Measurements from ENCODE around the gene KCNT2.
A peak's percentile ranks its signal among the peaks of the same experiment; 100 is the strongest.

The KCNT2 gene

DNA sequence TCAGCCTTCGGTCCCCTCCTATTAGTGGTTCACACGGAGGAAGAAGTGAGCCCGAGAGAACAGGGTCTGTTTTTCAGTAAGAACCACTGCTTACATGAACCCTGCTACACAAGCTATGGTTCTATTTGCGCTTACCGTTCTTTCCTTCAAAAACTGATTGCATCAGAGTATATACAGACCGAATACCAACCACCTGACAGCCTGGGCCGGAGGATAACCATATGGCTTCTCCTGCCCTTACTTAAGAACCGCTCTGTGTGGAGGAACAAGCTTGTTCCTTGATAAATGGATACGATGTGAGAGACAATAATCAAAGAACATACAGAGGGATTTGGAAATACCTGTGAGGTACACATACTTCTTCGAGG is 1.1 kb upstream of the KCNT2 start:
- Histone ChIP-seq H2BK120ac (ENCODE audit: low read depth, low read length) (no peak overlapping the region), H3K9ac (ENCODE audit: low read length) (no peak overlapping the region), H3K23ac (ENCODE audit: low read length in 2 of 2) (no peak overlapping the region), H2AK5ac (ENCODE audit: low read length, severe bottlenecking) (no peak overlapping the region), H4K8ac (ENCODE audit: low read length) (peak overlapping the region; percentile 71), H4K91ac (ENCODE audit: low read length) (no peak overlapping the region), H3K18ac (ENCODE audit: low read depth in 1 of 2, low read length in 2 of 2) (peak overlapping the region in 1 of 2 experiments; percentile 30), H3K9me3 (ENCODE audit: control insufficient read depth, low read length) (no peaks in the 10 kb centered on the region), H2BK15ac (ENCODE audit: low read depth, poor library complexity, severe bottlenecking) (no peak overlapping the region), H3K4me3 (ENCODE audit: insufficient read depth in 1 of 2, low read depth in 1 of 2, low read length in 2 of 2) (peak overlapping the region; percentile 68 to 77), H3K27ac (ENCODE audit: low read length, poor library complexity, severe bottlenecking) (peak overlapping the region; percentile 73), H2AFZ (ENCODE audit: low read depth, low read length) (peak overlapping the region; percentile 79), H3K4me2 (ENCODE audit: low read length, poor library complexity, severe bottlenecking) (peak overlapping the region; percentile 64), H3K79me1 (replicated peaks; ENCODE audit: low read length, poor library complexity, severe bottlenecking) (peaks cover 5% of the 10 kb centered on the region), H2BK5ac (ENCODE audit: low read depth, low read length, poor library complexity, severe bottlenecking) (no peak overlapping the region), H3K14ac (ENCODE audit: low read length in 2 of 2) (no peak overlapping the region), H3K36me3 (ENCODE audit: control insufficient read depth in 1 of 2, insufficient read depth in 2 of 2, low read depth in 1 of 2, low read length in 2 of 2) (no peaks in the 10 kb centered on the region), H3K4ac (ENCODE audit: low read depth in 1 of 2, low read length in 2 of 2) (no peak overlapping the region), H3K27me3 (ENCODE audit: control insufficient read depth in 1 of 2, insufficient read depth in 1 of 2, low read length in 2 of 2) (no peaks in the 10 kb centered on the region), H2BK12ac (ENCODE audit: low read length in 2 of 2) (peak overlapping the region in 1 of 2 experiments; percentile 42), H3K4me1 (ENCODE audit: control insufficient read depth, insufficient read depth, low read depth, low read length) (peaks cover 3% of the 10 kb centered on the region)
- WGBS: 31% methylated on average over 10 of the region's 10 CpGs
- no peak for DNase-seq

DNA sequence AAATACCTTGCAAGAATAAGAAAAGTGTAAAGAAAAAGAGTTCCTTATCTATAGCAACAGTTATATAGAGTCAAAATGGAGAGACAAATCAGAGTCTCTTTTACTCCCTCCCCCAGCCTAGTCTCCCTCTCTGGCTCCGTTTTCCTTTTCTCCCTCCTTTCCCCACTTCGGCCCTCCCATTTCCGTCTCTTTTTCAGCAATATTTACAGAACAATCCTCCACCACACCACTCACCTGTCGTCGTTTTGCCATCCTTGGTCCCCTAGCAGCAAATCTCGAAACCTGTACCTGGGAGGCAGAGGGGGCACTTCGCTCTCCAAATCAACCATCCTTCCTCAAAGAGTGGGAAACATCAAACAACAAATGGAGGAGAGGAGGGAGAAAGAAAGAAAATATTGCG is 259 bp downstream of the KCNT2 start:
- Histone ChIP-seq H3K14ac (ENCODE audit: low read length in 2 of 2) (no peak overlapping the region), H3K23ac (ENCODE audit: low read length in 2 of 2) (no peak overlapping the region), H3K18ac (ENCODE audit: low read depth in 1 of 2, low read length in 2 of 2) (peak overlapping the region in 1 of 2 experiments; percentile 80), H3K4me2 (ENCODE audit: low read length, poor library complexity, severe bottlenecking) (peak overlapping the region; percentile 64), H3K27me3 (ENCODE audit: control insufficient read depth in 1 of 2, insufficient read depth in 1 of 2, low read length in 2 of 2) (no peaks in the 10 kb centered on the region), H2BK120ac (ENCODE audit: low read depth, low read length) (no peak overlapping the region), H3K4me3 (ENCODE audit: insufficient read depth in 1 of 2, low read depth in 1 of 2, low read length in 2 of 2) (peak overlapping the region; percentile 68 to 77), H2BK12ac (ENCODE audit: low read length in 2 of 2) (peak overlapping the region in 1 of 2 experiments; percentile 33), H2AK5ac (ENCODE audit: low read length, severe bottlenecking) (no peak overlapping the region), H3K9ac (ENCODE audit: low read length) (peak overlapping the region; percentile 68), H3K4me1 (ENCODE audit: control insufficient read depth, insufficient read depth, low read depth, low read length) (peaks cover 3% of the 10 kb centered on the region), H2BK5ac (ENCODE audit: low read depth, low read length, poor library complexity, severe bottlenecking) (no peak overlapping the region), H3K9me3 (ENCODE audit: control insufficient read depth, low read length) (no peaks in the 10 kb centered on the region), H3K36me3 (ENCODE audit: control insufficient read depth in 1 of 2, insufficient read depth in 2 of 2, low read depth in 1 of 2, low read length in 2 of 2) (no peaks in the 10 kb centered on the region), H3K79me1 (replicated peaks; ENCODE audit: low read length, poor library complexity, severe bottlenecking) (peaks cover 5% of the 10 kb centered on the region), H4K8ac (ENCODE audit: low read length) (no peak overlapping the region), H3K27ac (ENCODE audit: low read length, poor library complexity, severe bottlenecking) (peak overlapping the region; percentile 73), H2AFZ (ENCODE audit: low read depth, low read length) (peak overlapping the region; percentile 74), H2BK15ac (ENCODE audit: low read depth, poor library complexity, severe bottlenecking) (no peak overlapping the region), H4K91ac (ENCODE audit: low read length) (no peak overlapping the region), H3K4ac (ENCODE audit: low read depth in 1 of 2, low read length in 2 of 2) (no peak overlapping the region)
- no peak for DNase-seq
- WGBS: 1% methylated on average over 7 of the region's 8 CpGs

DNA sequence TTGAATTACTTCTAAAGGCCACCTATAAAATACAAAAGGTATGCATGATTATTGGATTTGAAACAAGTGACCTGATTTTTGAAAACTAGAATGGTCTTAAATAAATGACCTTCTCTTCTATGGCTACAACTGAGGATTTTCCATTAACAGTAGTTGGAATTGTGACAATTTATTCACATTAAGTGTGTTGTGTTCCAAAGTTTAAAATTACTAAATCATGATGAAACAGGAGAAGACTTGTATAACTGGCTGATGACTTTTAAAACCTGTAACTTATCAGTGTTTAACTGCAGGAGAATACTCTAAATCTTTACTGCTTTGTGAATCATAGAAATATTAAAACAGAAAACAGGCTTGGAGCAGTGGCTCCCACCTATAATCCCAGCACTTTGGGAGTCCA is 4.6 kb downstream of the KCNT2 start:
- Histone ChIP-seq H3K27ac (ENCODE audit: low read length, poor library complexity, severe bottlenecking) (no peak overlapping the region), H2AFZ (ENCODE audit: low read depth, low read length) (no peak overlapping the region), H3K4me3 (ENCODE audit: insufficient read depth in 1 of 2, low read depth in 1 of 2, low read length in 2 of 2) (no peak overlapping the region), H2BK5ac (ENCODE audit: low read depth, low read length, poor library complexity, severe bottlenecking) (no peak overlapping the region), H2BK15ac (ENCODE audit: low read depth, poor library complexity, severe bottlenecking) (no peak overlapping the region), H2BK12ac (ENCODE audit: low read length in 2 of 2) (no peak overlapping the region), H3K27me3 (ENCODE audit: control insufficient read depth in 1 of 2, insufficient read depth in 1 of 2, low read length in 2 of 2) (no peaks in the 10 kb centered on the region), H2BK120ac (ENCODE audit: low read depth, low read length) (no peak overlapping the region), H3K9me3 (ENCODE audit: control insufficient read depth, low read length) (no peaks in the 10 kb centered on the region), H3K14ac (ENCODE audit: low read length in 2 of 2) (no peak overlapping the region), H3K79me1 (replicated peaks; ENCODE audit: low read length, poor library complexity, severe bottlenecking) (peaks cover 13% of the 10 kb centered on the region), H3K4me1 (ENCODE audit: control insufficient read depth, insufficient read depth, low read depth, low read length) (peaks cover under 1% of the 10 kb centered on the region), H3K36me3 (ENCODE audit: control insufficient read depth in 1 of 2, insufficient read depth in 2 of 2, low read depth in 1 of 2, low read length in 2 of 2) (no peaks in the 10 kb centered on the region), H3K18ac (ENCODE audit: low read depth in 1 of 2, low read length in 2 of 2) (no peak overlapping the region), H3K4me2 (ENCODE audit: low read length, poor library complexity, severe bottlenecking) (no peak overlapping the region), H3K4ac (ENCODE audit: low read depth in 1 of 2, low read length in 2 of 2) (no peak overlapping the region), H3K9ac (ENCODE audit: low read length) (no peak overlapping the region), H2AK5ac (ENCODE audit: low read length, severe bottlenecking) (no peak overlapping the region), H4K91ac (ENCODE audit: low read length) (no peak overlapping the region), H4K8ac (ENCODE audit: low read length) (no peak overlapping the region), H3K23ac (ENCODE audit: low read length in 2 of 2) (no peak overlapping the region)
- DNase-seq: no peak

DNA sequence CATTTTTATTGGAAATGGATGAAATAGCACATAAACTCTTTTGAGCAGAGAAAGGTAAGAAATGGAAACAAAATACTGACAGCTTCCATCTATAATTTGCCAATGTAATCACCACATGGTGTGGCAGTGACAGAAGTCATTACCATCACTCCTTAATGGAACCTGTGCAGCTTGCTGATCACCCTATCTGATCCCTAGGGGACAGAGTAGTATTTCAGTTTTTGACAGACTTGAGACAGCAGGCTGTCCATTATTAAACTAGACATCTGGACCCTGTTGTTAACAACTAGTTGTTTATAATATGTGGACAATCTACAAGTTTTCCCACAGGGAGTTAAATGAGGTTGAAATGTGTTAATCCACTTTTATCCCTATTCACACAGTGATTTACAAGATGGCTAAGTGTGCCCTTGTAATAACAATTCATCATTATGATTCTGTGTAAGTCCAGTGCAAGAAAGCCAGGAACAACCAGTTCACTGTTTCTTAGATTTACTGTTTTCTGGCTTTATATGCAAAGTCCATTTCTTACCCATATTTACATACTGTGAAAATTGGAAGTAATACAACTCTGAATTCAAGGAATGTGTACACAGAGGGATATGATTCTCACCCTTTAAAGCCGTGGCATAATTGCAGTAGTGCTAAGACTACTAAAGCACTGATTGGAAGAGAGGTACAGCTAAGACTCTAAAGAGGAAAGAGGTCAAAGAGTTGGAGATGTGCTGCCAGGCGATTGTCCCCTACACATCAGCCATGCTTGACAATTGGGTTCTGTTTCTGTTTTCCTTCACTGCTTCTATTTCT is 9.1 kb downstream of the KCNT2 start:
- Histone ChIP-seq H2AK5ac (ENCODE audit: low read length, severe bottlenecking) (no peak overlapping the region), H3K27ac (ENCODE audit: low read length, poor library complexity, severe bottlenecking) (no peak overlapping the region), H4K91ac (ENCODE audit: low read length) (no peak overlapping the region), H4K8ac (ENCODE audit: low read length) (no peak overlapping the region), H3K4ac (ENCODE audit: low read depth in 1 of 2, low read length in 2 of 2) (no peak overlapping the region), H2BK12ac (ENCODE audit: low read length in 2 of 2) (no peak overlapping the region), H3K18ac (ENCODE audit: low read depth in 1 of 2, low read length in 2 of 2) (no peak overlapping the region), H3K9me3 (ENCODE audit: control insufficient read depth, low read length) (no peaks in the 10 kb centered on the region), H3K27me3 (ENCODE audit: control insufficient read depth in 1 of 2, insufficient read depth in 1 of 2, low read length in 2 of 2) (no peaks in the 10 kb centered on the region), H2BK5ac (ENCODE audit: low read depth, low read length, poor library complexity, severe bottlenecking) (no peak overlapping the region), H3K4me2 (ENCODE audit: low read length, poor library complexity, severe bottlenecking) (no peak overlapping the region), H3K36me3 (ENCODE audit: control insufficient read depth in 1 of 2, insufficient read depth in 2 of 2, low read depth in 1 of 2, low read length in 2 of 2) (peaks cover 0 to 3% of the 10 kb centered on the region in 2 experiments), H3K79me1 (replicated peaks; ENCODE audit: low read length, poor library complexity, severe bottlenecking) (peaks cover 10% of the 10 kb centered on the region), H3K4me1 (ENCODE audit: control insufficient read depth, insufficient read depth, low read depth, low read length) (no peaks in the 10 kb centered on the region), H2BK15ac (ENCODE audit: low read depth, poor library complexity, severe bottlenecking) (no peak overlapping the region), H3K23ac (ENCODE audit: low read length in 2 of 2) (no peak overlapping the region), H3K14ac (ENCODE audit: low read length in 2 of 2) (no peak overlapping the region), H3K4me3 (ENCODE audit: insufficient read depth in 1 of 2, low read depth in 1 of 2, low read length in 2 of 2) (no peak overlapping the region), H2AFZ (ENCODE audit: low read depth, low read length) (no peak overlapping the region), H3K9ac (ENCODE audit: low read length) (no peak overlapping the region), H2BK120ac (ENCODE audit: low read depth, low read length) (no peak overlapping the region)
- WGBS: 98% methylated on average over 2 of the region's 2 CpGs
- DNase-seq: no peak

Measured in mesenchymal stem cell (in vitro differentiated cells and primary cell).